ENCODE data around the gene OSCAR.

DNA sequence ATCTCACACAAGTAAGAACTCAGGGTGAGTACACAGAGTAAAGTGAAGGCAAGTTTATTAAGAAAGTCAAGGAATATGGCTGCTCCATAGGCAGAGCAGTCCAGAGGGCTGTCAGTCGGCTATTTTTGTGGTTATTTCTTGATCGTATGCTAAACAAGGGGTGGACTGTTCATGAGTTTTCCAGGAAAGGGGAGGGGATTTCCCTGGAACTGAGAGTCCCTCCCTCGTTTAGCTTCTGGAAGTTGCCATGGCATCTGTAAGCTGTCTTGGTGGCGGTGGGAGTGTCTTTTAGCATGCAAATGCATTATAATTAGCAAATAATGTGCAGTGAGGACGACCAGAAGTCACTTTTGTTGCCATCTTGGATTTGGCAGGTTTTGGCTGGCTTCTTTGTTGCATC, 31.1 kb downstream of the OSCAR start:
- TF ChIP-seq CTCF (IDR thresholded peaks at IDR 0.05) = no peak
- no peak for TF ChIP-seq POLR2A (IDR thresholded peaks at IDR 0.05)
